Posterior cingulate gyrus (tissue), 11 donors: ENCODE data around the gene NBEAL2.
A peak's percentile ranks its signal among the peaks of the same experiment; 100 is the strongest.
"Not testable (repeated sequence)": the region's sequence is repeated elsewhere in the genome, so short reads cannot be mapped to it uniquely, and the experiment has no call there.

Experiments
- DNase-seq, 10 donors: peaks; one replicate each; pipeline versions ENCODE4 v3.0.0 to v3.0.0-alpha.2; 2020 to 2021; ENCODE audit warnings: mixed read lengths in 3 of 10
- intact Hi-C: fragments of 100-400 bp; cut with DNase I; formaldehyde crosslinking; loops from one replicate; pipeline ENCODE4 v1.15.1; 2023

NBEAL2 gene

GRCh38 chr3:47017504-47018268 lies 38.2 kb downstream of the NBEAL2 start:
- no peak for DNase-seq

GRCh38 chr3:47018269-47018611 lies 38.8 kb downstream of the NBEAL2 start:
- no peak for DNase-seq
- intact Hi-C loops = loop anchor here (5.0 kb wide), 1 partner anchor 259 kb away; no protein-coding TSS in a partner anchor

More at GRCh38 chr3:47017504-47018268, 38.2 kb downstream of the NBEAL2 start:
- intact Hi-C loops = loop anchor here (5.0 kb wide), 1 partner anchor 260 kb away; no protein-coding TSS in a partner anchor

DNA sequence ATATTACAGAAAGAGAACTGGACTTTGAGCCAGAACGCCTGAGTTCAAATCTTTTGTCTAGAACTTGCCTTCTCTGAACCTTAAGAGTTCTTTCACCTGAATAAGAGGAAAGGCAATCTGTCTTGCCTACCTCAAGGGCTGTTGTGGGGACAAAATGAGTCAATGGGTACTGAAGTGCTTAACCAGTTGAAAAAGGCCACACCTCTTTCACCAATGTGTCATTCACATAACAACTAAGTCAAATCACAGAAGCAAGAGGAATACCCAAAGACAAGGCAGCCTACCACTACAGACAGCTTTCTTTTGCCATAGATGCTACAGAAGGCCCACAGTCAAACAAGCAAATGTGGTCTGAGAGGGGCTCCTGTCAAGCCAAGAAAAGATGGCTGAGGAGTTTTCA lies 39.7 kb downstream of the NBEAL2 start:
- DNase-seq = no peak
- intact Hi-C loops = loop anchor here (5.0 kb wide), 1 partner anchor 258 kb away; no protein-coding TSS in a partner anchor

DNA sequence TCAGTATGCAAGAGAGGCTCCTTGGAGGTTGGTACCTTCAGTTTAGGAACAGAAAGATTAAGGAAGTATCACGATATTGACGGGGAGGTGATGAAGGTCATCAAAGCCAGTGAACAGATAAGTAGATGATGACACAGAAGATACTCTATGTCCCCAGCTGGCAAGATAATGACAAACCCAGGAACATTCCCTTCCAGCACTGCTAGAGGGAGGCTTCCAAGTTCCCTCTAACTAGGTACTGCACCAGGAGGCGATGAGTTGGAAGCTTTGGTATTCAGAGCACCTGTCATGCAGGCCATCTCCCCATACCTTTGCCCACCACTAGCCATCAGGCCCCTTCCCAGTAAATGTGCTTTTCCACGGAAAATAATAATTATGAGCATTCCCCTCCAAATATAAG lies 40.8 kb downstream of the NBEAL2 start:
- no peak for DNase-seq
- intact Hi-C loops = no loop called here

- no peak for DNase-seq
- intact Hi-C loops = no loop called here
These were observed 43.2 kb downstream of the NBEAL2 start for GRCh38 chr3:47022641-47023071.

GRCh38 chr3:47024932-47025331 lies 45.5 kb downstream of the NBEAL2 start:
- intact Hi-C loops = no loop called here

GRCh38 chr3:47026432-47026831 lies 47.0 kb downstream of the NBEAL2 start:
- DNase-seq, intact Hi-C loops: not testable (repeated sequence)

More at GRCh38 chr3:47024932-47025331, 45.5 kb downstream of the NBEAL2 start:
- DNase-seq = peak in 1 of 10 donors; percentile 68

DNA sequence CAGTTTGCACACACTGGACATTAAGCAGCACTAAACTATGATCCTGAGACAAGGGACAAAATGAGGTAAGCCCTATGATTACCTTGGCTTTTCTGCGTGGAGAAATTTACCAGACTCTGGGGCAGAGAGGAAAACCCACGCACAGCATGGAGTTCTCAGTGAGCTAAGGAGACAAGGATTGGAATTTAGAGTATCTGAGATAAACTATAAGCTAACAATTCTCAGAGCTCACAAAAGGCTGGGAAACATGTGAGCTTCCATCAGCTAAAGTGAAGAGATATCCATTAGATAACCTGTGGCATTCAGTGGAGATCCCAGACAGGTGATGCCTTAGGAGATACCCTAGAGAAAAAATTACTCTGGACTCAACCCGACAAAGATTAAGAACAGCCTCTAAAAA lies 48.7 kb downstream of the NBEAL2 start:
- intact Hi-C loops = no loop called here
- no peak for DNase-seq

GRCh38 chr3:47028667-47029066 lies 49.2 kb downstream of the NBEAL2 start:
- no peak for DNase-seq
- intact Hi-C loops = no loop called here

GRCh38 chr3:47031041-47031440 lies 51.6 kb downstream of the NBEAL2 start:
- DNase-seq, intact Hi-C loops: not testable (repeated sequence)

GRCh38 chr3:47034868-47035489 lies 55.5 kb downstream of the NBEAL2 start:
- intact Hi-C loops = no loop called here
- peak in 1 of 10 donors; percentile 30 for DNase-seq

DNA sequence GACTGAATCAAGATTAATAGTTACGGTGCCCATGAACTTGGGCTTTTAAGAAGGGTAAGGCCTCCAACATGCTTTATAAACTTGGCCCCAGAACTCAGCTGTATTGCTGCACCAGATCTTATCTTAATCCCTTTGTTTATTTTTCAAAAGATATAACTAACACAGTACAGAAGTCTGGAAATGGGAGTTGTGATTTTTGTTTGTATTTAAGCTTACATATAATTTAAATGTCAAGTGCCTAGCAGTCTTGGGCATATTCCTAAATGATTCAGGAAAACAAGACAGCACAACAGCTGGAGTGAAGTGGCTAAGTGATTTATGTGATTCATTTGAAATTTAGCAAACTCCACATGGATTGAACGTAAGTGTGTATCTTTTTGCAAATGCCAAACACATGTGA lies 56.2 kb downstream of the NBEAL2 start:
- intact Hi-C loops = no loop called here
- no peak for DNase-seq

DNA sequence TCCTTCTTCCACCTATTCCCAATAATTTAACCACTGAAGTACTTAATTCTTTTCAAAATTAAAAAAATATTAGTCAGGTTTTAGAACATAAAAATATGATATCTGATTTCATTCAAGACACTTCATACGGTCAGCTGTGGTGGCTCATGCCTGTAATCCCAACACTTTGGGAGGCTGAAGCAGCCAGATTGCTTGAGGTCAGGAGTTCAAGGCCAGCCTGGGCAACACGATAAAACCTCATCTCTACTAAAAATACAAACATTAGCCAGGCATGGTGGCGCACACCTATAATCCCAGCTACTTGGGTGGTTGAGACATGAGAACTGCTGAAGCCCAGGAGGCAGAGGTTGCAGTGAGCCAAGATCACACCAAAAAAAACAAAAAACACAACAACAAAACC lies 56.7 kb downstream of the NBEAL2 start:
- DNase-seq = no peak
- intact Hi-C loops = no loop called here

DNA sequence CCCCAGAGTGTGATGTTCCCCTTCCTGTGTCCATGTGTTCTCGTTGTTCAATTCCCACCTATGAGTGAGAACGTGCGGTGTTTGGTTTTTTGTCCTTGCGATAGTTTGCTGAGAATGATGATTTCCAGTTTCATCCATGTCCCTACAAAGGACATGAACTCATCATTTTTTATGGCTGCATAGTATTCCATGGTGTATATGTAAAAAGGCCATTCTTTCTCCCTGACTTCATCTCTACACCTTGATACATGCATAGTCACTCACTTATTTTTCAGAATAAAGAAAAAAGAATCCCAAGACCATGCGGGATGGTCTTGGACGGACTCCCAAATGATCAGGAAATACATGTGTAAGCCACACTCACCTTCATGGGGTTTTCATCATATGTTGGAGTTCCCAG lies 57.8 kb downstream of the NBEAL2 start:
- DNase-seq, intact Hi-C loops: not testable (repeated sequence)

DNA sequence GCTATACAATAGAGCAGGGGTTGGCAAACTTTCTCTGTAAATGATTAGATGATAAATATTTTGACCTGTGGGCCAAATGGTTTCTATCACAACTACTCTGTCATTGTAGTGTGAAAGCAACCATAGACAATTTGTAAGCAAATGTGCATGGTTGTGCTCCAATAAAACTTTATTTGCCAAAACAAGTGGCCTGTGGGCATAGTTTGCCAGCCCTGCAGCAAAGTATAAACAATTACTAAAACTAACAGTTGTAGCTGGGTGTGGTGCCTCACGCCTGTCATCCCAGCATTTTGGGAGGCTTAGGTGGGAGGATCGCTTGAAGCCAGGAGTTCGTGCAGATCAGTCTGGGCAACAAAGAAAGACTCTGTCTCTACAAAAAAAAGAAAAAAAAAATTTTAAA lies 61.6 kb downstream of the NBEAL2 start:
- intact Hi-C loops = no loop called here
- DNase-seq = no peak

DNA sequence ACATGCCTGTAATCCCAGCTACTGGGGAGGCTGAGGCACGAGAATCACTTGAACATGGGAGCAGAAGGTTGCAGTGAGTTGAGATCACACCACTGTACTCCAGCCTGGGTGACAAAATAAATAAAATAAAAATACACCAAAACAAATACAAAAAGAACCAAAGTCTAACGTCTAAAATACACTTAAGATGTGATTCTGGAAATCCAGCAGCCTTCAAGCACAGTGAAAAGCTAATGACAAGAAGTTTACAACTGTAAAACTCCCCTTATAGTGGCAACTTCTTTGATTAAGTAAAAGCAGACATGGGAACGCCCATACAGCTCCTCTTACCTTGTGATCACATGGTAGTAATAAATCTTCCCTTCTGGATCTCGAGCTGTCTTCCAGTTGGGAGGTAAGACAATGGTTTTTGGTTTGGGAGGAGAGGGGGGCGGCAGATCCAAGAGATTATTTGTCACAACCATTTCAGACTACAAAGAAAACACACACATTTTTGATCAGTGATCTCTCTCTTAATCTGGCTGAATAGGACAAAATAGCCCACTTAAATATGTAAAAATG lies 62.8 kb downstream of the NBEAL2 start:
- intact Hi-C loops = no loop called here
- DNase-seq = no peak

DNA sequence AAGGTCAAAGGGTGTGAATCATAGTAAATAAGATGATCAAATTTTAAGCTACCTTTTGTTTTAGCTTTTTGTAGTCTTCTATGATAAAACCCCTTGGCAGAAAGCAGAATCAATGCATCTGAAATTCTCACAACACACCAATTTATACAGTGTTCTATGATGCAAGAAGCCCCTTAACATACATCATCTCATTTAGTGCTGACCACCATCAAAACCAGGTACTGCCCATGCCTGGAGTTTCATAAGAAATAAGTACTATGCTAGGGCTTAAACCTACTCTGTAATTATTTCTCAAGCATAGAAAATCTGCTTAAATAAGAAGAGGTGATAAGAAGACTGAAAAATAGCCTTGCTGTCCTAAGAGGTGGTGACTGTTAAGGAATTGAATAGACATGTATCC lies 67.6 kb downstream of the NBEAL2 start:
- intact Hi-C loops = no loop called here
- DNase-seq = no peak

DNA sequence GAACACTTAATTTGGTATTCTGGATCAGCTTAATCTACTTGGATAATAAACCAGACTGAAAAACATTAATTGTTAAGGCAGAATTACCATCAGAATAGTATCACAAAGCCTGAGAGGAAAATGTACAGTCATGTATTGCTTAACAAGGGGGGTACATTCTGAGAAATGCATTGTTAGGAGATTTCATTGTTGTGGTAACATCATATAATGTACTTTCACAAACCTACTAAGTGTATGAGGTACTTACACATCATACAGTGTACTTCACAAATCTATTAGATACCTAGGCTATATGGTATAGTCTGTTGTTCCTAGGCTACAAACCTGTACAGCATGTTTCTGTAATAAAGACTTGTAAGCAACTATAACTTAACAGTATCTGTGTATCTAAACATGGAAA lies 68.2 kb downstream of the NBEAL2 start:
- intact Hi-C loops = no loop called here
- DNase-seq = no peak

DNA sequence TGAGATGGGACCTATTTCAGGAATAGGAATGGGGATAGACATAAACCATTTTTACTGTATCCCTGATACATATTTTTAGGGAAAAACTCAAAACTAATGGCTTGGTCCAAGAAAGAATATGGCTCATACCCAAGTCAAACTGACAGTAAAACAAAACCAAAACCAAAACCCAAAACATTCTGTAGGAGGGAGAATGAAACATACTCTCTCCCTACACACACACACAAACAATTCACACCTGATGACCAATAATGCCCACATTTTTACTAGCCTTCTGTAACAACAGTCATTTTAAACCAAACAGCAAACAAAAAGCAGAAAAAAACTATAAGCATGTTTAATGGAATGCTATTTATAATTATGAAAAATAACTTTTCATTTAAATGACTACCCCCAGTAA lies 74.9 kb downstream of the NBEAL2 start:
- DNase-seq = no peak
- intact Hi-C loops = no loop called here

DNA sequence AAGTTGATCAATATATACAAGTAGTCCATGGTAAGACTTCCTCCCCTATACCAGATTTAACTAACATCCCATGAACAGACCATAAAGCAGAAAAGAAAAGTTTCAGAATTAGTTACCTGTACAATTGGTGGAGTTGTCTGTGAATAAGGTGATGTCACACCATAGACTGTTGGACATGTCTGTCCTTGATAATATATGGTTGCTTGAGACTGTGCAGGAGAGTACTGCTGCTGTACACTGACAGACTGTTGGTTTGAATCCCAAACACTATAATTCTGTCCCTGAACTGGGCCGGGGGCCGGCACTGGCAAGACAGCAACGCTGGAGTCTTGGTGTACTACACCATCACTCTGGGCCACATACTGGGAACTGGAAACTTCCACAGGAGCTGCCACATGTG lies 77.2 kb downstream of the NBEAL2 start:
- no peak for DNase-seq
- intact Hi-C loops = no loop called here

DNA sequence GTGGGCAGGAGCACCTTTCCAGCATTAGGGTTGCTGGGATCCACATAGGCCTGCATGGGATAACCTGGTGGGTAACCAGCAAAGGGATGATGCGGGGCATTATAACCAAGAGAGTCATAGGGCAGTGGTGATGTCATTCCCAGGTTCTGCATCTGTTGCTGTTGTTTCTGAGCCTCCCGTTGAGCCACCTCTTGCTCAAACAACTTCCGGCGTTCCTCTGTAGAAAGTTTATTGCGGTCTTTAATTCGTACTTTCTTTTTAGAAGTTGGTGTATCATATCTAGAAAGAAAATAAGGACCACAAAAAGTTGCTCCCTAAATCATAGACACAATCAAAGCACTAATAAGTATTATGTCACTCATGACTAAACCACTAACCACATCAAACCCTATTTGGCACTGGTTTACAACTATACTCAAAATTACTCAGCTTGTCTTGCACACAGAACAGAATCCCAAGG lies 77.8 kb downstream of the NBEAL2 start:
- intact Hi-C loops = no loop called here
- DNase-seq = no peak
